ENCODE measurements around the gene SHB.

DNA sequence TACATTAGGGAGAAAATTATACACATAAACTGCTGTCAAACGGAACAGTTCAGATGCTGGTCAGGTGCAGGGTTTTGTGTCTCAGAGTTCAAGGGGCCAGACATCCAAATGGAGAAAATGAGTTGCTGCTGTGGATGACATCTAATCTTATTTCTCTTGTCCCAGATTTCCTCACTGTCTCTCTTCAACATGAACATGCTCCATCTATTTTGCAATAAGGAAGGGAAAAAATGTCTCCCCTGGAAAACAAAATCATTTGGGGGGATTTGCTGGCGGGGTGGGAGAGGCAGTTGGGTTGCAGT is 51.2 kb downstream of the SHB start:
- TF ChIP-seq, protein P1, sequence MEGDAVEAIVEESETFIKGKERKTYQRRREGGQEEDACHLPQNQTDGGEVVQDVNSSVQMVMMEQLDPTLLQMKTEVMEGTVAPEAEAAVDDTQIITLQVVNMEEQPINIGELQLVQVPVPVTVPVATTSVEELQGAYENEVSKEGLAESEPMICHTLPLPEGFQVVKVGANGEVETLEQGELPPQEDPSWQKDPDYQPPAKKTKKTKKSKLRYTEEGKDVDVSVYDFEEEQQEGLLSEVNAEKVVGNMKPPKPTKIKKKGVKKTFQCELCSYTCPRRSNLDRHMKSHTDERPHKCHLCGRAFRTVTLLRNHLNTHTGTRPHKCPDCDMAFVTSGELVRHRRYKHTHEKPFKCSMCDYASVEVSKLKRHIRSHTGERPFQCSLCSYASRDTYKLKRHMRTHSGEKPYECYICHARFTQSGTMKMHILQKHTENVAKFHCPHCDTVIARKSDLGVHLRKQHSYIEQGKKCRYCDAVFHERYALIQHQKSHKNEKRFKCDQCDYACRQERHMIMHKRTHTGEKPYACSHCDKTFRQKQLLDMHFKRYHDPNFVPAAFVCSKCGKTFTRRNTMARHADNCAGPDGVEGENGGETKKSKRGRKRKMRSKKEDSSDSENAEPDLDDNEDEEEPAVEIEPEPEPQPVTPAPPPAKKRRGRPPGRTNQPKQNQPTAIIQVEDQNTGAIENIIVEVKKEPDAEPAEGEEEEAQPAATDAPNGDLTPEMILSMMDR (IDR thresholded peaks at IDR 0.05 in 2 of 3, conservative IDR thresholded peaks at IDR 0.05 in 1 of 3; ENCODE audit: borderline replicate concordance in 1 of 3, insufficient read depth in 1 of 3, low read depth in 2 of 3, low read length in 2 of 3) = no peak
- TF ChIP-seq POLR2AphosphoS5 (IDR thresholded peaks at IDR 0.05; ENCODE audit: low read depth, low read length) (no peak), POLR2A (IDR thresholded peaks at IDR 0.05; ENCODE audit: borderline replicate concordance, extremely low read depth, insufficient read depth, insufficient read length) (no peak), RAD21 (IDR thresholded peaks at IDR 0.05; ENCODE audit: low read depth) (no peak), JUND (IDR thresholded peaks at IDR 0.05) (no peak), EGR1 (IDR thresholded peaks at IDR 0.05; ENCODE audit: low read depth) (no peak), SP1 (IDR thresholded peaks at IDR 0.05; ENCODE audit: low read depth) (no peak), EZH2 (IDR thresholded peaks at IDR 0.05) (no peak), EZH2phosphoT487 (IDR thresholded peaks at IDR 0.05; ENCODE audit: borderline replicate concordance) (no peak)
- TF ChIP-seq, protein P2, sequence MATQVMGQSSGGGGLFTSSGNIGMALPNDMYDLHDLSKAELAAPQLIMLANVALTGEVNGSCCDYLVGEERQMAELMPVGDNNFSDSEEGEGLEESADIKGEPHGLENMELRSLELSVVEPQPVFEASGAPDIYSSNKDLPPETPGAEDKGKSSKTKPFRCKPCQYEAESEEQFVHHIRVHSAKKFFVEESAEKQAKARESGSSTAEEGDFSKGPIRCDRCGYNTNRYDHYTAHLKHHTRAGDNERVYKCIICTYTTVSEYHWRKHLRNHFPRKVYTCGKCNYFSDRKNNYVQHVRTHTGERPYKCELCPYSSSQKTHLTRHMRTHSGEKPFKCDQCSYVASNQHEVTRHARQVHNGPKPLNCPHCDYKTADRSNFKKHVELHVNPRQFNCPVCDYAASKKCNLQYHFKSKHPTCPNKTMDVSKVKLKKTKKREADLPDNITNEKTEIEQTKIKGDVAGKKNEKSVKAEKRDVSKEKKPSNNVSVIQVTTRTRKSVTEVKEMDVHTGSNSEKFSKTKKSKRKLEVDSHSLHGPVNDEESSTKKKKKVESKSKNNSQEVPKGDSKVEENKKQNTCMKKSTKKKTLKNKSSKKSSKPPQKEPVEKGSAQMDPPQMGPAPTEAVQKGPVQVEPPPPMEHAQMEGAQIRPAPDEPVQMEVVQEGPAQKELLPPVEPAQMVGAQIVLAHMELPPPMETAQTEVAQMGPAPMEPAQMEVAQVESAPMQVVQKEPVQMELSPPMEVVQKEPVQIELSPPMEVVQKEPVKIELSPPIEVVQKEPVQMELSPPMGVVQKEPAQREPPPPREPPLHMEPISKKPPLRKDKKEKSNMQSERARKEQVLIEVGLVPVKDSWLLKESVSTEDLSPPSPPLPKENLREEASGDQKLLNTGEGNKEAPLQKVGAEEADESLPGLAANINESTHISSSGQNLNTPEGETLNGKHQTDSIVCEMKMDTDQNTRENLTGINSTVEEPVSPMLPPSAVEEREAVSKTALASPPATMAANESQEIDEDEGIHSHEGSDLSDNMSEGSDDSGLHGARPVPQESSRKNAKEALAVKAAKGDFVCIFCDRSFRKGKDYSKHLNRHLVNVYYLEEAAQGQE (IDR thresholded peaks at IDR 0.05; ENCODE audit: low read depth) = no peak
